CD4-positive, alpha-beta T cell treated with Interleukin-15 for 4 hours (primary cell): ENCODE results near the gene KDM4B.

Source experiments
- DNase-seq: peaks from one replicate; pipeline ENCODE4 v3.0.0-alpha.2; 2020; ENCODE audit warnings: low spot score

Gene KDM4B

DNA sequence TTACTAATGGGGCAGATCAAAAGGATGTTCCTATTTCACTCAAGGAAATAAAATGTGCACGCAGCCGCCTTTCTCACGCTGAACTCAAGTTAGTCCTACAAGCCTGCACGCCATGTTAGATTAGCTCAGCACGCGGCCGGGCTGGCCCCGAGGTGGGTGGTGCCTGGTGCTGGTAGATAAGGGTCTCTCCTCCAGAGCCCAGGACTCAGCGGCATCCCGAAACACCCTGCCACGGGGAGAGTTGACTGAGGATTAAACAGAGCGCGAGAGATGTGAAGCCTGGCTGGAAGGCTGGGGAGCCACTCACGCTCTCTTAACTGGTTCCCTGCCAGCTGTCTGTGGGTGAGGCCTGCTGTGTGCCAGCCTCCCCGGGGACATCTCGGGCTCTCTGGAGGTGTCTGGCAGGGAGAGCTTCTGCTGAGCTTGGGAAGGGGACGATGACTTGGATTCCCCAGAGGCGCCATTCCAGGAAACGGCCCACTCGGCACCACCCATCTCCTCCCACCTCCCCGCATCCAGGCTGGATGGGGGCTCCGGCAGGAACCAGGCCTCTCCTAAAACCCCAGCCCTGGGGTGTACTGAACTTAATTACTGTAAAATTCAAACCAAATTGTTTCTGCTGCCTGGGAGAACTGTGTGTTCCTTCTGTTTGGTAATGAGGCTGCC lies 122.2 kb downstream of the KDM4B start:
- no peak for DNase-seq

- no peak for DNase-seq
Measured at GRCh38 chr19:5091684-5092480, 123.0 kb downstream of the KDM4B start.

DNA sequence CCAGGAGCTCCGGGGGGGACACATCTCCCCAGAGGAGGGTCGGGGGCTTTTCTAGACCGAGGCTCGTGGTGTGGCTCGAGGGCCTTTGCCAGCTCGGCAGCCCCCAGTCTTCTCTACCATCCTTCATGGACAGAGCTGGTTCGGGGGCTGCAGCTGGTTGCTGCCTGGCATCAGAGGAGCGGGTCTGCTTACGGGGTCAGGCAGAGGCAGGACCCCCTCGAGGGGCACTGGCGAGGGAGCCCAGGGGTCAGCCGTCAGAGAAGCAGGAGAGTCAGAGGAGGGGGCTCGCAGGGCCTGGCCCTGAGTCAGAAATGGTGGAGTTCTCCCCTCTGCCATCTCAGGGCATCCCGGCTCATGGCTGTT lies 123.5 kb downstream of the KDM4B start:
- DNase-seq = no peak

GRCh38 chr19:5093297-5093928 lies 124.5 kb downstream of the KDM4B start:
- DNase-seq = no peak

DNA sequence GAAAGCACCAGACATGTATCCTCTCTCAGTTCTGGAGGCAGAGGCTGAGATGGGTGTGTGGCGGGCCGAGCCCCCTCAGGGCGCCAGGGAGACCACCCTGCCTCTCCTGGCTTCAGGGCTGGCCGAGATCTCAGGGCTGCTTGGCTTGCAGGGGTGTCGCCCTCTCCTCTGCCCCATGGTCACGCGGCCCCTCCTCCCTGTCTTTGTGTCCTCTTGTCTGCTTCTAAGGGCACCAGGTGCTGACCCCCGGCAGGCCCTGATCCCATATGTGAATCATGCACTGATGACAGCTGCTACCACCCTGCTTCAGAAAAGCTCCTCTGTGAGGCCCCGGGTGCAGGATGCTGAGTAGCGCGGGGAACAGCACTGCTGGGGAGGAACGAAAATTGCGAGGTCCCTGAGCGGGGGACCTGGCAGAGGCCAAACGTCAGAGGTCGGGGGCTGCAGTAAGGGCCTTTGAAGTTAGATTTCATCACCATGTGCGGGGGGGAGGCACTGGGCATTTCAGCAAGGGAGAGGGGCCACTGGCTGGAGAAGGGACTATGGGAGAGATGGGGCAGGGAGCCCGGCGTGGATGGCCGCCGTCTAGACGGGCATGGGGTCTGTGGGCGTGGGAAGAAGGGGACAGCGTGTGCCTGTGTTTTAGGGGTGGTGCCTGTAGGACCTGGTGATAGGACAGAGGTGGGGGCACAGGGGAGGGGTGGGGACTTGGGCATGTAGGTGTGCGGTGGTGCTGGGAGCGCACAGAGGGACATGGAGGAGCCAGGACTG lies 125.2 kb downstream of the KDM4B start:
- no peak for DNase-seq

DNA sequence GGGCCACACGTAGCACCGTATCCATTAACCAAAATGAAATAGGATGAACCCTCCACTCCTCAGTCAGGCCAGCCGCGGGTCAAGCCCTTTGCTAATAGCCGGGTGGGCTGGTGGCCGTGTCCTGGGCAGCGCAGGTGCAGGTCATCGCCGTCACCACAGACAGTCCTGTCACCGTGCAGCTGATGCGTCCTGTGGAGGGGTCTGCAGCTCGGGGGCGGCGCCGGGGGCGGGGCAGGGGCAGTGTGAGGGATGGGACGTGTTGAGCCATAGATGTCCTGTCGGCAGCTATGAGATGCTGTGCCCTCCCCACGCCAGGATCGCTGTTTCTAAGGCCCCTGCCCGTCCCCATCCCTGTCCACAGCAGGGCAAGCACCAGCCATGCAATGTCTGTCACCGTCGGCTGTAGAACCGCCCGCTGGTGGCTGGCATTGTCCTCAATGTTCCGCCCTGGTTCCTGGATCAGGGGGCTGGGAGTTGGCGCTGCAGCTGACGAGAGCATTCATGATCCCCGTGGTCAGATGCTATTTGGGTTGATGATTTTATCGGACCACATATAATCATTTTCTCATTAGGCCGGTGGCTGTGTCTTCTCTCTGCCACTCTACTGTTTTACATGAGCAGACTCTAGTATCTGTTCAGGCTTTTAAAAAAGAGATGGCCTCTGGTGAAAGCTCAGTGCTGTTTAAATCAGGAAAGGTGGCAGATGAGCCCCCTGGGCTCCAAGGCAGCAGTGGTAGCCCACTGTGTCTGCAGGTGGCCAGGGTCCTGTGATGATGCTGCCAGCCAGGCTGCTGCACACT lies 126.1 kb downstream of the KDM4B start:
- no peak for DNase-seq

- DNase-seq = no peak
Measured at GRCh38 chr19:5095568-5095850, 126.6 kb downstream of the KDM4B start.

GRCh38 chr19:5096536-5096935 lies 127.6 kb downstream of the KDM4B start:
- no peak for DNase-seq

DNA sequence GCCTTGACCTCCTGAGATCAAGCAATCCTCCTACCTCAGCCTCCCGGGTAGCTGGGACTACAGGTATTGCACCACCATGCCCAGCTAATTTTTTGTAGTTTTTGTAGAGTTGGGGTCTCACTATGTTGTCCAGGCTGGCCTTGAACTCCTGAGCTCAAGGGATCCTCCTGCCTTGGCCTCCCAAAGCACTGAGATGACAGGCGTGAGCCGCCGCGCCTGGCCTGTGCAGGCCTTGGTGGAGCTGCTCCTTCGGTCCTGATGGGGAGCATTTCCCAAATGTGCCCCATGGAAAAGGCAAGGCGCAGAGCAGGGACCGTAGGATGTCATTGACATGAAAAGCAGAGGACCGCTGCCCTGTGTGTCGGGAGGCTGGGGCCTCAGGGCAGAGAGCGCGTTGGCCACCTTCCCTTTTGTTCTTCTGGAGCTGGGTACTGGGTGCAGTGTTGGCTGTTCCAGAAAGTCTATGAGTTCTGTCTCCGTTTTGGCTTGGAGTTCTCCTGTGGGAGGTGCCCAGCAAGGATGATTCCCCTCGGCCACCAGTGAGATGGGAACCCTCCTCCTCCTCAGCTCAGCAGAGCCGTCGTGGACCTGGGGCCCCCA lies 128.5 kb downstream of the KDM4B start:
- DNase-seq = no peak

- DNase-seq = no peak
Measured at GRCh38 chr19:5097959-5098623, 129.2 kb downstream of the KDM4B start.

GRCh38 chr19:5098646-5099045 lies 129.7 kb downstream of the KDM4B start:
- DNase-seq = no peak

GRCh38 chr19:5099701-5100221 lies 130.8 kb downstream of the KDM4B start:
- DNase-seq = no peak

DNA sequence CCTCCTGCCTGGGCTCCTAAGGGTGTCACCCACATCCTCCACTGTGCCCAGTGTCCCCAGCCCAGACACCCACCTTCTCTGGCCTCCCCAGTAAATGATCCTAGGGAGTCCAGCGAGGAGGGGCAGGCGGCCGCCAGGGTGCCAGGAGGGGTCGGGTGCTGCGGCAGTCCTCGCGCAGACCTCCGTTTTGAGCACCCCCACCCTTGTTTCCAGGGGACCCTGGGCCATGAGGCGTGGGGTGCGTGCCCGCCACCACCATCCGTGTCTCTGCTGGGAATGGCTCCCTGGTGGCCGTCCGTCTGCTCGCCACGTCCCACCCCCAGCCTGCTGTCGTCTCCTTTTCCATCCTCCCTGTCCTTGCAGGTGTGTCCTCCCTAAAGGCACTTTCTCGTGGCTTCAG lies 133.0 kb downstream of the KDM4B start:
- DNase-seq = no peak

GRCh38 chr19:5102520-5102919 lies 133.6 kb downstream of the KDM4B start:
- DNase-seq = no peak

GRCh38 chr19:5103061-5103701 lies 134.3 kb downstream of the KDM4B start:
- DNase-seq = no peak

DNA sequence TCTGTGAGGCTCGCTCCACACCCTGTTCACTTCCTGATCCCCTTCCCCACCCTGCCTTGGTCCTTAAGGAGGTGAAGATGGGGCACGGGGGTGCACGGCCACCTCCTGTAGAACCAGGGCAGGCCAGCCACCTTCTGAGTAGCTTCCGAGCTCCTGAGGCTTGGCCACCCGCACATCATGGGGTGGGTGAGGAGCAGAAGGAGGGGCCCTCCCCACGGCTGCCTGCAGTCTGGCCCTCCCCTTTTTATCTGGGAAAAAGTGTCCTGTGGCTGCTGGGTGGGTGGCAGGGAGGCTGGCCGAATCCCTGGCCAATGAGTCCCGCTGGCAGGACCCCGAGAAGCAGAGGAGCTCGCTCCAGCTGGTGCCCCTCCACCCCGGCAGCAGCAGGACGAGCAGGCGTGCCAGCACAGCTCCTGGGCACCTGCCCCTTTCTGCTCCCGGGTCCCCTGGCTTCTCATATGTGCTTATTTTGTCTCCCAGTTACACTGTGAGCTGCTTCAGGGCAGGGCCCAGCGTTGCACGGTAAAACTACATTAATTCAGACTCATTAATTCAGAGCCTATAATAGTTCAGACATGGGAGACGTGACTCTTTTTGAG lies 135.0 kb downstream of the KDM4B start:
- no peak for DNase-seq

DNA sequence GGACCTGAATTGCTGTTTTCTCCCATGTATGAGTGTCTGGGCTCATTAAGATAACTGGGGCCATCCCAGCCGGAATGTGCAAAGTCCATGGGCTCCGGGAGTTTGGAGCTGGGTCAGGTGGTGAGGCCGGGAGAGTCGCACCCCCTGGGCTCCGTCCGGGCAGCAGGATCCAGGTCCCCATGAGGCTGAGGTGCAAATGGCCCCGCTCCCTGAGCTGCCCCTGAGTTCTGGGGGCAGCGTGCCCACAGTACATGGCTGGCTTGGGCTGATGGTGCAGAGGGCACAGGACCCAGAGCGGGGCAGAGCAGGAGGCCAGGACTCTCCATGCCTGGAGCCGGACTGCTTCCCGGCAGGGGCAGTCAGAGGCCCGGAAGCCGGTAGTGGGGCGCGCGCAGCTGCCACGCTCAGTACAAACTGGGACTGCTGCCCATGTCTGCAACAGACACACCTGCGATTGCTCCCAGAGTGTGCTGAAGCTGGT lies 136.0 kb downstream of the KDM4B start:
- DNase-seq = no peak

GRCh38 chr19:5106191-5106726 lies 137.3 kb downstream of the KDM4B start:
- DNase-seq = no peak

DNA sequence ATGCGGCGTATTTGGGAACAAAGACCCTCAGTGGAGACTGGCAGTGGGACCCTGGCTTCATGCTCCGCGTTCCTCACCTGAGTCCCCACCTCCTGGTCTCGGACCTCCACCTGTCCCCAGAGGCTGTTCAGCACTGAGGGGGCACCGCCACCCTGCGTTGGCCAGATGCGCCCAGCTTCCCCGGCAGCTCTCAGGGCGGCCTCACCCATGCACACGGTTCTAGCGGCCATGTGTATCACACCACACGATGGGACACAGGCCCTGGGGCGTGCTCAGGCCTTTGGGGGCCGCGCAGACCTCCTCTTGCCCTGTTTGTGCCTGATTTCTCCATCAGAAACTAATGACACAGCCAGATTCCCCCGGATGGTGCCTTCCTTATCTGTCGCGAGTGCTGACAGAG lies 138.1 kb downstream of the KDM4B start:
- DNase-seq = no peak
